Measurements from ENCODE around the gene ALOX12B.
"Not testable (repeated sequence)": the region's sequence is repeated elsewhere in the genome, so short reads cannot be mapped to it uniquely, and the experiment has no call there.

The ALOX12B gene

DNA sequence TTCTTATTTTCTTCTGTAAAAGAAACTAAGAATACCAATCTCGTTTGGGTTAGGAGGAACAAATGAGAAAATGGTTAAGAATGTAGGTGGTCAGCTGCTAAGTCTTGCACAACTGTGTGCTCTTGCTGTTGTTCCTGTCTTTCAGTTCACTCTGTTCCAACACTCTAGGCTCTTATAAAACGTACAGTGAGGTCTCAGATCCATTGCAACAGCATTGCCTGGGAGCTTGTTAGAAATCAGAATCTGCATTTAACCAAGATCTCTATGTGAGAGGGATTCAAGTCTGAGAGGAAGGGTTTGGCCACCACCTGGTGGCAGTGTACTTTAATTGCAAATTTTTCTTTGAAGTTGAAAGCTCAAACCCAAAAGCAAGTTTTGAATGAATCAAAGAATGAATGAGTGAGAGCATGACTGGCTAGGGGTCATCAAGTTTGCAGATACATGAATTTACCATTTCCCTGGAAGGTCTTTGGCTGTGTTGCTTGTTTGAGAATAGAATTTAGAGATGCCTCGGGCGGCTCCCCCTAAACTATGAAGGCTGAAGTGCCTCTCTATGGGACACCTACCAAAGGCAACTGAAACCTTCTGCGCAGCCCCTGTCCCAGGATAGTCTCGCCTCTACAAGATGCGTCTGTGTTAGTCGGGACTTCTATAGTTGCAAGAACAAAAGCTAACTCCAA lies 46.1 kb downstream of the ALOX12B start:
- no peak for DNase-seq

GRCh38 chr17:8039611-8040168 lies 47.8 kb downstream of the ALOX12B start:
- DNase-seq: no peak

DNA sequence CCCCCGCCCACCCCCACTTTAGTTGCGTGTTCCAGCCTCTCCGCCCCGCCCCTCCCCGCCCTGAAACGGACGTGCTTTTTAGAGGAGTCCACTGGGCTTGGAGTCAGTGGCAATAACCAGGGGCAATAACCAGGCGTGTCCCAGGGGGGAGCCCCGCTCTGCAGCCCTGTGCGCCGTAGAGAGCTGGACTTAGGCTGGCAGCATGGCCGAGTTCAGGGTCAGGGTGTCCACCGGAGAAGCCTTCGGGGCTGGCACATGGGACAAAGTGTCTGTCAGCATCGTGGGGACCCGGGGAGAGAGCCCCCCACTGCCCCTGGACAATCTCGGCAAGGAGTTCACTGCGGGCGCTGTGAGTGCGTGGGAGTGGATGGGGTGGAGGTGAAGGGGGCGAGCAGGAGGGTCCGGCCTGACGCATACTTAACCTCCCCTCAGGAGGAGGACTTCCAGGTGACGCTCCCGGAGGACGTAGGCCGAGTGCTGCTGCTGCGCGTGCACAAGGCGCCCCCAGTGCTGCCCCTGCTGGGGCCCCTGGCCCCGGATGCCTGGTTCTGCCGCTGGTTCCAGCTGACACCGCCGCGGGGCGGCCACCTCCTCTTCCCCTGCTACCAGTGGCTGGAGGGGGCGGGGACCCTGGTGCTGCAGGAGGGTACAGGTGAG lies 48.4 kb downstream of the ALOX12B start, which contains the start of gene ALOX15B:
TSS of gene ALOX15B (plus strand) at position 106 of the 657 bp plus-strand sequence. CDS start at position 203, 97 bp downstream.
- no peak for DNase-seq

- DNase-seq: no peak
These were observed 55.1 kb downstream of the ALOX12B start for GRCh38 chr17:8032442-8032841.

DNA sequence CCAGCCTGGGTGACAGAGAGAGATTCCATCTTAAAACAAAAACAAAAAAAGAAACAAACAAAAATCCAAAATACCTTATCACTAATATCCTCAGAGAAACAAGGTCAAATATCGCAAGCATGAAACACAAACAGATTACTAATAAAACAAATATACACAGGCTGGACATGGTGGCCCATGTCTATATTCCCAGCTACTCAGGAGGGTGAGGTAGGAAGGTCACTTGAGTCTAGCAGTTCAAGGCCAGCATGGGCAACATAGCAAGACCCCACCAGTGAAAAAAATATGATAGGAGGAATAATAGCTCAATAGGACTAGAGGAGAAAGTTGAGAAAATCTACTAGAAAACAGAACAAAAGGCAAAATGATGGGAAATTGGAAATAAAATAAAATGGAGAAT lies 55.6 kb downstream of the ALOX12B start:
- no peak for DNase-seq

DNA sequence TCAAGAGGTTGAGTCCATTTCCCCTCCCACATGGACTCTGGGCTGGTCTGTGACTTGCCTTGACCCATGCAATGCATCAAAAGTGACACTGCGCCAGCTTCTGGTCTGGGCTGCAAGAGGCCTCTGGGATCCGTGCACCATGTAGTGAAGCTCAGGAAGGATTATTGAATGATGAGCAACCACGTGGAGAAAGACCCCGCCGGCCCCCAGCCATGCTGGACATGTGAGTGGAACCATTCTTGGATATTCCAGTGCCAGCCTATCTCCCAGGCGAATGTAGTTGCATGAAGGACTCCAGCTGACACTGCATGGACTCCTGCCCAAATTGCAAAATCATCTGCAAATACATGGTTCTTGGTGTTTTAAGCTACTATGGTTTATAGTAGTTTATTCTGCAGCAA lies 56.3 kb downstream of the ALOX12B start:
- no peak for DNase-seq

GRCh38 chr17:8029121-8029520 lies 58.4 kb downstream of the ALOX12B start:
- DNase-seq: no peak

GRCh38 chr17:8025176-8025911 lies 62.2 kb downstream of the ALOX12B start:
- DNase-seq: no peak

GRCh38 chr17:8024161-8024560 lies 63.4 kb downstream of the ALOX12B start:
- not testable (repeated sequence) for DNase-seq

Measured in SIG-M5 (cell line).